Measurements from ENCODE around the gene CCDC167.

CCDC167 gene

DNA sequence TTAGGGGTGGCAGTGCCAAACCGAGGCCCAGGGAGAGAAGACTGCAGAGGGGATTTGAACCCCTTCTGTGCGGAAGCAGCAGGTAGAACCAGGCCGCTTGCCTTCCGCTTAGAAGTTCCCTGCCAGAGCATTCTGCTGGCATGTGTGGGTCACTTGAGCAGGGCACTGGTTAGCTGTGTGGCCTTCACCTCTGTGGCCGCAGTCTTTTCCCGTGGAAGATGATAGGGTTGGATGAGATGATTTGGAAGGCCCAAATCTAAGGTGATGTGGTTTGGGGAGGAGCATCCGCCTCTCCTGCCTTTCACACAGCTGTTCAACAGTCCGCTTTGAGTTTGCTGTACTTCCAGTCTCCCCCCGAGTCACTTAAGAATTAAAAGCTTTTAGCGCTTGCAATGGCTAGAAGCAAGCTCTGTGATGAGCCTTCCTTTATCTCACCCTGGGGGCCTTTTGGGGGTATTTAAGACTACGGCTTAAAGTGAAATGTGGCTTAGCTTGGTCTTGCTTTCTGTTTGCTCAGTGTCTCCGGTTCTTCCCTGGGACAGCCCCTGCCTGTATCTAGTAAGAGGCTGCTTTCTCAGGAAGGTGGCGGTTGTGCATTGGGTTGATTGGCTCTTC, 65.9 kb downstream of the CCDC167 start:
- Mint-ChIP-seq H3K27ac (peak overlapping the region; percentile 93), H3K36me3 (ENCODE audit: low read depth) (peaks cover 13% of the 10 kb centered on the region), H3K9me3 (no peaks in the 10 kb centered on the region), H3K4me3 (peak overlapping the region; percentile 92), H3K4me1 (peaks cover 47% of the 10 kb centered on the region), H3K27me3 (peaks cover 2% of the 10 kb centered on the region)
- ATAC-seq, result peak; percentile 61
- DNase-seq, result peak; percentile 49
